Activated naive CD4-positive, alpha-beta T cell treated with anti-CD3 and anti-CD28 coated beads, Interleukin-2, amount 50 U/mL, for 24 hours (primary cell): ENCODE results near the gene SGMS1.
"Not testable (repeated sequence)": the region's sequence is repeated elsewhere in the genome, so short reads cannot be mapped to it uniquely, and the experiment has no call there.

ENCODE experiments used
- H3K27ac Mint-ChIP-seq: one replicate; pipeline ENCODE4 v1.8.0; 2021; ENCODE audit warnings: mild to moderate bottlenecking, mixed read lengths
- H3K27me3 Mint-ChIP-seq: one replicate; pipeline ENCODE4 v1.8.0; 2021; ENCODE audit warnings: mixed read lengths
- H3K36me3 Mint-ChIP-seq: one replicate; pipeline ENCODE4 v1.8.0; 2021; ENCODE audit warnings: mixed read lengths
- H3K4me1 Mint-ChIP-seq: one replicate; pipeline ENCODE4 v1.8.0; 2021; ENCODE audit warnings: mixed read lengths
- H3K4me3 Mint-ChIP-seq: one replicate; pipeline ENCODE4 v1.8.0; 2021; ENCODE audit warnings: mild to moderate bottlenecking, mixed read lengths
- H3K9me3 Mint-ChIP-seq: one replicate; pipeline ENCODE4 v1.8.0; 2021; ENCODE audit warnings: mixed read lengths

SGMS1 gene

GRCh38 chr10:50484550-50484949 lies 139.2 kb downstream of the SGMS1 start:
- Mint-ChIP-seq H3K9me3 (peaks cover 17% of the 10 kb centered on the region), H3K4me1 (peaks cover 25% of the 10 kb centered on the region), H3K36me3 (peaks cover 48% of the 10 kb centered on the region)
- not testable (repeated sequence) for H3K4me3 Mint-ChIP-seq, H3K27ac Mint-ChIP-seq, H3K27me3 Mint-ChIP-seq

DNA sequence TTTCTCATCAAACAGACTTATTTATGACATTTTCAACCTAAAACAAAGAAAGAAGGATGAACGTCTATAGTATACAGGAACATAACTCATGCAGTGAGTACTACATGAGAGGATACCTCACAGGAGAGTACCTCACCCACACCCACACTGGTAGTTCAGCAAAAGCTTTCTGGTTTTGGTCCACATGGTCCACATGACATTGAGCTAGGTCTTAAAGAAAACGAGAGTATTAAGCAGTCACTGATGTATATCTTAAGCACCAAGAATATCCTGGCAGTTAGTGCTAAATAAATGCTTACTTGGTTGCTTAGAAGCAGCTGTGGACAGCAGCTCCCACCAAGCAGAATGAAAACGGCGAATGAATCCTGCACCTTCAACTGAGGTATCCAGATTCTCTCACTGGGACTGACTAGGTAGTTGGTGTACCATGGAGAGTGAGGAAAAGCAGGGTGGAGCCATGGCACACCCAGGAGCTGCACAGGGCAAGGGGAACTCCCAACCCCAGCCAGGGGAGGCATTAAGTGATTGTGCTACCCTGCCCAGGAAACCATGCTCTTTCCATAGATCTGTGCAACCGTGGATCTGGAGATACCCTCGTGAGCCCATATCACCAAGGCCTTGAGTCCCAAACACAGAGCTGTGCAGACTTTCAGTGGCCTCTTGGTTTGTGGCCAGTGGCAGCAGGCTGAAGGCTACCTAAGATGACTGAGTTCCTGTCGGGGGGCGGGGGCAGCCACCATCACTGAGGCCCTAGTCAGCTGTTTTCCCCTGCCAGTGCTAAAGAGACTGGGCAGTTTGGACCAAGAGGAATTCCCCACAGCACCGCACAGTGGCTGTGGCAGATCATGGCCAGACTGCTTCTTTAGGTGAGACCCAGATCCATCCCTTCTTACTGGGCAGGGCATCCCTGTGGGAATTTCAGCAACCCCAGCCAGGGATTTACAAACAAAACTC lies 143.4 kb downstream of the SGMS1 start:
- H3K9me3 Mint-ChIP-seq: peaks cover 11% of the 10 kb centered on the region
- no peak overlapping the region for H3K4me3 Mint-ChIP-seq
- H3K36me3 Mint-ChIP-seq: peaks cover 59% of the 10 kb centered on the region
- peaks cover 12% of the 10 kb centered on the region for H3K4me1 Mint-ChIP-seq
- H3K27ac Mint-ChIP-seq: no peak overlapping the region
- no peaks in the 10 kb centered on the region for H3K27me3 Mint-ChIP-seq

GRCh38 chr10:50477287-50478203 lies 146.2 kb downstream of the SGMS1 start:
- Mint-ChIP-seq H3K36me3 (peaks cover 38% of the 10 kb centered on the region), H3K27ac (no peak overlapping the region), H3K4me3 (no peak overlapping the region), H3K9me3 (no peaks in the 10 kb centered on the region), H3K4me1 (peaks cover 25% of the 10 kb centered on the region), H3K27me3 (no peaks in the 10 kb centered on the region)

- Mint-ChIP-seq H3K4me1 (peaks cover 53% of the 10 kb centered on the region), H3K4me3 (no peak overlapping the region), H3K9me3 (no peaks in the 10 kb centered on the region), H3K27me3 (no peaks in the 10 kb centered on the region), H3K36me3 (peaks cover 19% of the 10 kb centered on the region), H3K27ac (no peak overlapping the region)
These were observed 150.0 kb downstream of the SGMS1 start for GRCh38 chr10:50473756-50474155.

DNA sequence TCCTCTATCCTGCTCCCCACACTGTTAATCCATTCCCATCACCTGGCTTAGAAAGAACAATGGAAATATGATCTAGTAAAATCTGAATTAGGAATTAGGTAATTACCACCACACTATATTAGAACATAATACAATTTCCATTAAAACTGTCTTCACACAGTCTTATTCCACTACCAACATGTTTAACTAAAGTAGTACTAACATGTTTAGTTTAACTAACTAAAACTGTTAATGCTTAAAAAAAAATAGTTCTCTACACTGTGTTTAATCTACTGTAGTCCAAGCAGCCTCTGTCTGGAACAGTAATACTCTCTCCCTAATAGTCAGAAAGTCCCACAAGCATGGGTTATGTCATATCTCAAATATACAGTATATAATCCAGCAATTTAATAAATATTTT lies 150.8 kb downstream of the SGMS1 start:
- Mint-ChIP-seq H3K4me1 (peaks cover 62% of the 10 kb centered on the region), H3K36me3 (peaks cover 13% of the 10 kb centered on the region), H3K27ac (no peak overlapping the region)

GRCh38 chr10:50471583-50471975 lies 152.2 kb downstream of the SGMS1 start:
- no peak overlapping the region for H3K27ac Mint-ChIP-seq
- H3K9me3 Mint-ChIP-seq: no peaks in the 10 kb centered on the region
- H3K27me3 Mint-ChIP-seq: no peaks in the 10 kb centered on the region
- peaks cover 71% of the 10 kb centered on the region for H3K4me1 Mint-ChIP-seq
- no peak overlapping the region for H3K4me3 Mint-ChIP-seq
- H3K36me3 Mint-ChIP-seq: peaks cover 3% of the 10 kb centered on the region

More for the DNA sequence above, 150.8 kb downstream of the SGMS1 start:
- no peaks in the 10 kb centered on the region for H3K9me3 Mint-ChIP-seq
- no peaks in the 10 kb centered on the region for H3K27me3 Mint-ChIP-seq
- H3K4me3 Mint-ChIP-seq: no peak overlapping the region

DNA sequence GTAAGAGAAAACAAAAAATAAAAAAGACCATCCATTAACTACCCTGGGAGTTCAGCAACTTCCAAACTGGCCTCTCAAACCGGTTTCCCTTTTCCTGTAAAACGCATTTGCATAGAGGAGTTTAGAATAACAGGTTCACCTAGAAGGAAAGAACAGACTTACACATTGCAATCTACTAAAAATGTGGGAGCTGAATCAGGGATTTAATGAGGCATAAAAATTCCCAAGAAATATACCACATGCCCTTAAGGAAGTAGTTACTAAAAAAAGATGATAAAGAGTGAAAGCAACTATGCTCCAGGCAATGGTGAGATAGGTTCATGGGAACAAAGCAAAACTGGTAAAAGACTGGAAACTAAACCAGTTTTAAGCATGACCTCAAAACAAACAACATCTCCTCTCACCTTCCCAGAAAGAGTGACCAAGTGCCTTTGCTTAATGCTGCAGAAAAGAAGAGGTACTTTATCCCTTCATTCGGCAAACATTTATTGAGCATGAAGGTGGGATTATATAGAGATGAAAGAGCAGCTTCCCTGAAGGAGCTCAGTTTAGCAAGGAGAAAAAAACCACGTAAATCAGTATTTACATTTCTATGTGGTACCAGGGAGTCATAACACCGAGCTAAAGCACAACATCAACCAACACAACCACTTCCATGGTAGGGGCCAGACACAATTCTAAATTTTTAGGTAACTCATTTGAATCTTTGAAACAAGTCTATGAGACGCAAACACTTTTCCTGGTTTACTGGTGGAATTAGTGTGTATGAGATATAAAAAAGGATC lies 152.8 kb downstream of the SGMS1 start:
- Mint-ChIP-seq H3K4me3 (no peak overlapping the region), H3K36me3 (peaks cover 4% of the 10 kb centered on the region), H3K9me3 (no peaks in the 10 kb centered on the region), H3K27ac (no peak overlapping the region), H3K4me1 (peaks cover 76% of the 10 kb centered on the region), H3K27me3 (no peaks in the 10 kb centered on the region)

DNA sequence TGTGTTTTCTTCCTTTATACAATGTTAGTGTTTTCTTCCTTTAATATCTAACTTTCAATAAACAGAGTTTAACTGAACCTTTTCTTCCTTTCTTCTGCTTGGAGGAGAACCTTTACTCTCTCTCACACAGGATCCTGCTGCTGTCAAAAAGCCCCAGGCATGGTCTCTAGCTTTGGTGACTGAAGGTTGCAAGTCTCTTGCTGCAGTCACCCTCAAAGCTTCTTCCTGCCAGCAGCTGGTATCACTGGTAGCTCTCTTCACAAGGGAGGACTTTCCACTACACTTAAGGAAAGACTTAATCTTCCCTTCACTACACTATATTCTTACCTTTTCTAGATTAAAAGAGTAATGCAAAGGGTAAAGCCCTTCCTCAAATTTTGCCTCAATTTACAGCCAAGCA lies 153.4 kb downstream of the SGMS1 start:
- Mint-ChIP-seq H3K27ac (no peak overlapping the region), H3K9me3 (no peaks in the 10 kb centered on the region), H3K4me3 (no peak overlapping the region), H3K4me1 (peaks cover 78% of the 10 kb centered on the region), H3K27me3 (no peaks in the 10 kb centered on the region), H3K36me3 (peaks cover 8% of the 10 kb centered on the region)

DNA sequence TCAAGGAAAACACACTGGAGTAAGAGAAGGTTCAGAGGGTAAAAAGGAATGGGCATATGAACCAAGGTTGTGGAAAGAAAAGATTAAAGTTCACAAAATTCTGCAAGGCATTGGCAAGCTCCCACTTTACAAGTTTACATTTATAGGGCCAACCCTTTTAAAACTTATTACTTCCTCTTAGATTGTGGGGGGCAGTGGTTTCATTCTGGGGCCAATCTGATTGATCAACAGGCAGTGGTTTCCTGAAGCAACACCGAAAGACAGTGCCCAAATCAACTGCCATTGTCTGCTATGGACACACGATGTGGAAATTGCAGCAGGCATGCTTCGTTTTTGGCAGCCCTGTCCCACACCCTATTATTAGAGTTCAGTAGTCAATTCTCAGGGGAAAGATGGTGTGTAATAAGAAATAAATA lies 154.0 kb downstream of the SGMS1 start:
- H3K36me3 Mint-ChIP-seq: peaks cover 11% of the 10 kb centered on the region
- no peak overlapping the region for H3K27ac Mint-ChIP-seq
- no peaks in the 10 kb centered on the region for H3K27me3 Mint-ChIP-seq
- peaks cover 78% of the 10 kb centered on the region for H3K4me1 Mint-ChIP-seq
- H3K9me3 Mint-ChIP-seq: no peaks in the 10 kb centered on the region
- H3K4me3 Mint-ChIP-seq: no peak overlapping the region

DNA sequence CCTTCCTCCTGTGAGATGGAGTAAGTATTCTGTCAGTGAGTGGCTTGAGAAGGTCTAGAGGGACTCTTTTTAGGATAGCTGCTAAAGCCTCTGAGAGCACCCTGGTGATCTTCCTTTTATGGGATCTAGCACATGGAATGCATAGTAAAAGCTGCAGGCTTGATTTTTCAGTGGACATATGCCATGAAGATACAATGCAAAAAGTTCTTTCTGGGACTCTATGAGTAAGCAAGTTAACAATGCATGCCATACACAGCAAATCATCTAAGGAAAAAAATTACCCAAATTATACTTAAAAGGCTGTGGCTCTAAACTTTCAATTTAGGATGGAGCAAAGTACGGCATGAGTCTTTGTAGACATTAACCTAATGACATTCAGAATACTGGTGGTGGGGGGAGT lies 154.5 kb downstream of the SGMS1 start:
- peaks cover 73% of the 10 kb centered on the region for H3K4me1 Mint-ChIP-seq
- no peak overlapping the region for H3K4me3 Mint-ChIP-seq
- peaks cover 10% of the 10 kb centered on the region for H3K36me3 Mint-ChIP-seq
- no peak overlapping the region for H3K27ac Mint-ChIP-seq
- H3K27me3 Mint-ChIP-seq: no peaks in the 10 kb centered on the region
- no peaks in the 10 kb centered on the region for H3K9me3 Mint-ChIP-seq

DNA sequence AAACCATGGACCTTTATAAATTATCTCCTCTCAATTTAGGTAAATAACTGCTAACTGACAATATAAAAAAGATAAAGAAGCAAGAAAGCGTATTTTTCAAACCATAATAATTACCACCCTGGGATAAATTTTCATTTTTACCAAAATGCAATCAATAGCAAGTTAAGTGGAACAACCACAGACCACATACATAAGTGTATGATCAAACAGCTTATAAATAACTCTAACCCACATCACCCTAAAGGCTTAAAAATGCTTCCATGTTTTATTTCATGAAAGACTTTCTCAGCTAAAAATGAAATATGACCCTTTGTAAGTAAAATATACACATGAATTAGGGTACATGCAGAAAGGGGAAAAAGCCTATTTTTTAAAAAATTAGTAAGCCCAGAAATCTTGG lies 156.5 kb downstream of the SGMS1 start:
- Mint-ChIP-seq H3K27me3 (no peaks in the 10 kb centered on the region), H3K27ac (no peak overlapping the region), H3K4me3 (no peak overlapping the region), H3K4me1 (peaks cover 57% of the 10 kb centered on the region), H3K36me3 (peaks cover 20% of the 10 kb centered on the region), H3K9me3 (no peaks in the 10 kb centered on the region)

- Mint-ChIP-seq H3K4me3 (no peak overlapping the region), H3K4me1 (peaks cover 27% of the 10 kb centered on the region), H3K36me3 (peaks cover 29% of the 10 kb centered on the region), H3K27me3 (no peaks in the 10 kb centered on the region), H3K27ac (no peak overlapping the region), H3K9me3 (no peaks in the 10 kb centered on the region)
These were observed 159.7 kb downstream of the SGMS1 start for GRCh38 chr10:50464004-50464409.

GRCh38 chr10:50461834-50462233 lies 161.9 kb downstream of the SGMS1 start:
- Mint-ChIP-seq H3K27me3 (no peaks in the 10 kb centered on the region), H3K36me3 (peaks cover 33% of the 10 kb centered on the region), H3K4me1 (peaks cover 7% of the 10 kb centered on the region), H3K27ac (no peak overlapping the region), H3K9me3 (no peaks in the 10 kb centered on the region), H3K4me3 (no peak overlapping the region)

DNA sequence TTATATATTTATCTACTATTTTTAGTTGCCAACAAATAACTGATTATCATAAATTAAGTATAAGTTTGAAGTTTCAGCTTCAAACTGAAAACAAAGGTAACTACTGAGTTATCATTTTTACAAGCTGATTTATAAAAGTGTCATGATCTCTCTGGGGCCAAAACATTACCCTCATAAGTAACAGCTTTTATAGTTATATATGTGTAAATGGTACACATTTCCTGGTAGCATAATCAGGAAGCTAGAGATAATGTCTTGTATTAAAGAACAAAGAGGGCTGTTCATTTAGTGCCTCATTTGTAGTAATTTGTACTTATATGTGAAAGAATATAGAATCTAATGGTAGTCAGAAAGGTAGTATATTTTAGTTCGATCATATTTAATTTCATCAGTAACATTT lies 162.6 kb downstream of the SGMS1 start:
- H3K27me3 Mint-ChIP-seq: no peaks in the 10 kb centered on the region
- no peaks in the 10 kb centered on the region for H3K9me3 Mint-ChIP-seq
- no peak overlapping the region for H3K27ac Mint-ChIP-seq
- H3K4me1 Mint-ChIP-seq: peaks cover 4% of the 10 kb centered on the region
- peaks cover 33% of the 10 kb centered on the region for H3K36me3 Mint-ChIP-seq
- H3K4me3 Mint-ChIP-seq: no peak overlapping the region

DNA sequence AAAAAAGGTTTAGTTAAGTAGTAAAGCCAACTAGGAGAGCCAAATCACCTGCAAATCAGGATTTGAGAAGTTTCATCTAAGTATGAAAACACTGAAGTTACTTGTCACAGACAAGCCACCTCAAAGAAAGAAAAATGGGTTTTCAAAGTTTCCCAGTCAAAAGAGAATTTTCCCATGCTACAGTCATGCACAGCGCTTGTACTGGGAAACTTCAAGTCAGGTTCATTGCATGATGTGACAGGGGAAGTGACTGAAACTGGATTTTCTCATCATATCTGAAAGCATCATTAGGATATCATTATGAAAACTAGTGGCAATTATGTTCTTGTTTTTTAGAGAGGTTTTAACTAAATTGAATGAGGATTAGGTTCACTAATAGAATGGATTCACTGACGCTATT lies 167.0 kb downstream of the SGMS1 start:
- Mint-ChIP-seq H3K9me3 (no peaks in the 10 kb centered on the region), H3K4me3 (no peak overlapping the region), H3K27ac (no peak overlapping the region), H3K36me3 (peaks cover 17% of the 10 kb centered on the region), H3K4me1 (peaks cover 25% of the 10 kb centered on the region), H3K27me3 (no peaks in the 10 kb centered on the region)
